GM19240 (cell line): Measurements from ENCODE around the gene SNX20.

ENCODE experiments used
- DNase-seq: peaks from one replicate; pipeline ENCODE4 v3.0.0; 2011; ENCODE audit warnings: low spot score; ENCODE audit not compliant: insufficient read length

The SNX20 gene

DNA sequence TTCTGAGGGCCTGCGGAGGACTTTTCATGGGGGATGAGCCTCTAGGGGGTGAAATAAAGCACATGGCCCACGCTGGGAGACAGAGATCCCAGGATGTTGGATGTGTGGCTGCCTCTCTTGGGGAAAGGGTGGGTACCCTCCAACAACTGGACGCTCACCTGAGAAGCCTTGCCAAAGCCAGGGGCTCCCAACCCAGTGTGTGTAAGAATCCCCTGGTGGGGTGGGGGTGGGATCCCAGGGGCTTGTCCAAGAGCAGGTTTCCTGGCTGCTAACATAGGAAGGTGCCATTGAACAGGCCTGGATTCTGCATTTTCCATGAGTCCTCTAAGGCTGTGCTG is 587 bp downstream of the SNX20 start:
- DNase-seq, result no peak

DNA sequence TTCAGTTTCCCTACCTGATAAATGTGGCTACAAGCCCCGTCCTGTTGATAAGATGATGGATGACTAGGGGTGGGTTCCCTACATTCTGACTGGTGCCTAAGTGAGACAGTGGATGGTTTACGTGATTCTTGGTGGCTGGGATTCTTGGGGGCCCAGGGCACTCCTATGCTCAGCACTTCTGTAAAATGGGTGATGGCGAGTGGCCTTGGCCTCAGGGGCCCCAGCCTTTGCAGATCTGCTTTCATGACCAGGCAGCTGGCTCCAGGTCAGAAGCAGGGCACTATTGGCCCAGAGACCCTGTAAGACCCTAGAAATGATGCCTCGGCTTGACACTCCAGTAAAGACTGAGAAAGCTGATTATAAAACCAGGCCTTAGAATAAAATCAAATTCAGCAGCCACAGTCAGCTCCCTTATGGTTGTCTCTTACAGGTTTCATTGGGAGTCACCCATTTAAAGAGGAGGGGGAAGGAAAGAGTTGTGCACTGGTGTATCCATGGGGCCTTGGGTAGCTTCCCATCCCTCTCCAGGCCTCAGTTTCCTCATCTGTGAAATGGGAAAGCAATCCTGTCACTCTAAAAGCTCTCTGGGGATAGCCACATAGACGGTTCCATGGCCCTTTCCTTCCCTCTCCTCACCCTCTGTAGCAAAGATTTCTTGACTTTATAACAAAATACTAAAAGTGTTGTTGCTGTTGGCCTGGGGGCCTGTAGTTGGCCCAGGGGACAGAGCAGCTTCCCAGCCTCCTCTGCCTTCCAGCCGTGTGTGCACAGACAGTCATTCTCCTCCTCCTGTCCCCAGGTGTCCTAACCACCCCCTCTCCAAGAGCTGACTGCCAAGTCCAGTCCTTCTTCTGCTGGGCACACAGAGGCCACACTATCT is 1.2 kb downstream of the SNX20 start:
- no peak for DNase-seq

DNA sequence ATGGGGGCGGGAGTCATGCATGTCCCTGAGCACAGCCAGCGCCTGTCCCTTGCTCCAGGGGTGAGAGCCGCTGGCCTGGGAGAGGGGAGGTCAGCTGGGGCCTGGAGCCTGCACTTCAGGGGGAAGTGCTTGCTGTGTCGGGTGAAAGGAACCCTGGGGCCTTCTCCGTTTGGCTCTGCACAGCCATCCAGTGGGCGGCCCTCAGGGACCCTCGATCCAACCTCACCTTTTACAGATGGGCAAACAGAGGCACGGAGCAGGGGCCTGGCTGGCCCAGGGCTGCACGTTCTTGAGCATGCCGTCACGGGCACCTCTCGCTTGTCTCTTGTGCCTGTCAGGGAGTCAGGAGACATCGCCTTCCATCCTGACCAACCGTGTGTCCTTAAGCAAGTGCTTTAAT is 1.8 kb downstream of the SNX20 start:
- no peak for DNase-seq

DNA sequence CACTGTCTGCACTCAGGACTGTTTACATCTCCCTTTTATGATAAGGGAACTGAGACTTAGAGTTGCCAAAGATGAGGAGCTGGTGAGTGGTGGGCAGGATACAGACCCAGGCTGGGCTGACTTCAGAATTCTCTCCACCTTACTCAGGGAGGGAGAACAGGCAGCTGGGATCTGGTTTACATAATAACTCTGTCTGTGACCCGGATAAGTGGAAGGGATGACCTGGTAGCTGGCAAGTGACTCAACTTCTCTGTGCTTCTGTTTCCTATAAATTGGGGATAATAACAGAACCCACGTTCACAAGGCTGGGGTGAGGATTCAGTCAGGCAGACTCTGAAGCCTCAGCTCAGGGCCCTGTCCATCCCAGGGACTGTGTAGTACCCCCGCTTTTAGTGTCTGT is 2.6 kb downstream of the SNX20 start:
- no peak for DNase-seq

DNA sequence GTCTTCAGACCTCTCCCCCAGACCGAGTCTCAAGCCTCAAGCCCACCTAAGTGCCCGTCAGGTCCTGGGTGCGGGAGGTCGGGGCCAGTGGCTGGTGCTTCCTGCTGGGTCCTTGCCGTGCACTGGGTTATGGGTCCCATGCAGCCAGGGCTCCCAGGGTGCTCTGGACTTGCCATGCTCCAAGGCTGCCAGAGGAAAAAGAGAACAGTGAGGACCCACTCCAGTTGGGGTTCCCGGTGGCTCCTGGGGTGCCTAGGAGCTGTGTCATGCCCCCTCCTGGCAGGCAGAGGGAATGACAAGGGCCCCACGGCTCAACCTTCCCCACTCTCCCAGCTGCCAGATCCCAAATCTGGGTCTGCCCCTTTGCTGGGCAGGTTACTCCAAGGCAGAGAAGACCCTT is 3.8 kb downstream of the SNX20 start:
- no peak for DNase-seq

DNA sequence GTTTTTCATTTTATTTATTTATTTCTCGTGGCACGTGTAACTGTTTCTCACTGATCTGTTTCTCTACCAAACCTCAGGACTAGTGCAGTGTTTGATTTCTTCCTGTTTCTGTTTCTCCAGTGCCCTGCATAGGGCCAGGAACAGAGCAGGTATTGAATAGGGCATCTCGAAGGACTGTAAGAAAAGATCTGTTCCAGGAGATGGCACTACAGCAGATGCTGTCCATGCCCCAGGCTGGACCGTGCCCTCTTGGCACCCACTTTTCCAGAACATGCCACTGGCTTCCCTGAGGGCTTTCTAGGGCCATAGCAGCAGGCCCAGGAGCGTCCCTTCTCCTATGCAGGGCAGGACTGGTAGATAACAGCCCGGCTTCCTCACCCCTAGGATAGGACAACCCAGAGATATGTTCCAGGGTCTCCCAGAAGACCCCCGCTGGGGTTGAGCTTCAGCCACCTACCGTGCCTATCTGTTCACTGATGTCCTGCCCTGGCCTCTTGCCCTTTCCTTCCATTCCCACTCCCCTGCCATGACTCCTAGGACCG is 4.4 kb downstream of the SNX20 start:
- no peak for DNase-seq

DNA sequence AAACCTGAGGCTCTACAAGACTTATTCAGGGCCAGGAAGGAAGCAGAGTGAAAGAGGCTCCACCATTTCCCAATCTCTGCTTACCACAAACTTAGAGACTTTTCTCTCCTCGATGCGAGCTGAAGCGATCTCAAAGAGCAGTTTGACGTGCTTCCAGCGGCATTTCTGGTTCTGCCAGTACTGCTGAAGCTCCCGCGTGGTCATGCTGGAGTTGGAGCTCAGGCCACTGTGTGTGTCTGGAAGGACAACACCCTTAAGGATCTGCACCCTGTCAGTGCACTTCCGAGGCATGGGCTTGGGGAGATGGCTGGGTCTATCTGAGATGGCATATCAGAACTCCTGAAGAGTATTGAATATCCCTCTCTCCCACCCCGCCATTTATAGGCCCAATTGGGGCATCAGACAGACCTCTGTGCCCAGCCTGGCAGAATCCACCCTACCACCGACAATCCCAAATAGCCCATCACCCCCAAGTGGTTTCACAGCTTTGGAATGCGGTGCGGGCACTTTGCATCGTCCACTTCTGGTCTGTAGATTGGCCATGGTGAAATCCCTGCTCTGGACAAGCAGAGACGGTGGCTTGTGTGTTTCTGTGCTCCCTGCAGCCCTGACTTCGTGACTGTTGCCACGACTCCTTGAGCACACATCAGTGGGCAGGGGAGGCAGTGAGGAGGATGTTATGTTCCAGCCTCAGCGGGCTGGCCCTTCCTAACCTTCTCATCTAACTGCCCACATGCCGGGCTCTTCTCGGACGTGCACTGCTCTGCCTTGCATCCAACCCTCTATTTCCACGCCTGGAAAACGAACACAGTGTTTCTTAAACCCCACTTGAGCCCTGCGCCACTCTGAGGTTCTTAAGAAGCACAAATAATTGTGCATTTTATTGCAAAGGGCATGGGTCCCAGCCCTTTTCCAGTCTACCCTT is 5.2 kb downstream of the SNX20 start:
- no peak for DNase-seq

DNA sequence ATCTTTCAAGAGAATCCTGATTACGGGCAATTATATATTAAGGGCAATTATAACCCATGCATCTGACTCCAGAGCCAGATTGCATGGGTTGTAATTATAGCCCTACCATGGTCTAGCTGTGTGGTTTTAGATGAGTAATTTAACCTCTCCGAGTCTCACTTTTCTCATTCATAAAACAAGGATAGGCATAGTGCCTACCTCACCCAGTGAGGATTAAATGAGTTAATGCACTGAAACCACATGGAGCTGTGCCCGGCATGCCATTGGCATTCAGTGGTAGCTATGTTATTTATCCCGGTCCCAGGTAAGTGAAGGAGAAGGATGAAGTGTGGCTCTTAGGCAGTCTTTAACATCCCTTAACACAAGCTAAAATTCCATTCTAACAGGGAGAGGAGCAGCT is 6.3 kb downstream of the SNX20 start:
- no peak for DNase-seq

DNA sequence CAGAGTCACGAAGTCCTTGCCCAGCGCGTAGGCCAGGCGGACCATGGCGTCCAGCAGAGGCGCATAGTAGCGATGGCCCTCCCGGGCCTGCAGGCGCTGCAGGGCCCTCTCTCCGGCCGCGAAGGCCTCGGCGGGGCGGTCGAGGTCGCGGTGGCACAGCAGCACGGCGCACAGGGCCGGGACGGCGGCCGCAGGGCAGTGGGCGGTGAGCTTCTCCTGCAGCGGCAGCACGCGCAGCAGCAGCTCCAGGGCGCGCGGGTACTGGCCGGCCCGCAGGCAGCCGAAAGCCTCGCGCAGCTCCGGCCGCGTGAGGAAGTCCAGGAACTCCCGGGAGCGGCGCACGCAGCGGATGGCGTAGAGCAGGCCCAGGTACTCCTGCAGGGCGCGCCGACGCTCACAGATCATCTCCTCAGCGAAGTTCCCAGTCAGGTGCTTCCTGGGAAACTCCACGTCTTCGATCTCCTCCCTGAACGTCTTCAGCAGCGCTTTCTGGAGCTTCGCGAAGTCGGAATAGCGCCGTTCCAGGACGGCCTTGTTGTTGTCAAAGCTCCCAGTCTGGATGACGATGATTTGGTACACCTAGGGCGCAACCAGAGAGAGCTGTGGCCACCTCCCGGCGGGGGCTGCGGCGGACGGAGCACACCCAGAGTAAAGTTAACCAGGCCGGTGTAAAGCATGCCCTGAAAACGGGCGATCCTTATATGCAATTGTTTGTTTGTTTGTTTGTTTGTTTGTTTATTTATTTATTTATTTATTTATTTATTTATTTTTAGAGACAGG is 7.4 kb downstream of the SNX20 start:
- no peak for DNase-seq

DNA sequence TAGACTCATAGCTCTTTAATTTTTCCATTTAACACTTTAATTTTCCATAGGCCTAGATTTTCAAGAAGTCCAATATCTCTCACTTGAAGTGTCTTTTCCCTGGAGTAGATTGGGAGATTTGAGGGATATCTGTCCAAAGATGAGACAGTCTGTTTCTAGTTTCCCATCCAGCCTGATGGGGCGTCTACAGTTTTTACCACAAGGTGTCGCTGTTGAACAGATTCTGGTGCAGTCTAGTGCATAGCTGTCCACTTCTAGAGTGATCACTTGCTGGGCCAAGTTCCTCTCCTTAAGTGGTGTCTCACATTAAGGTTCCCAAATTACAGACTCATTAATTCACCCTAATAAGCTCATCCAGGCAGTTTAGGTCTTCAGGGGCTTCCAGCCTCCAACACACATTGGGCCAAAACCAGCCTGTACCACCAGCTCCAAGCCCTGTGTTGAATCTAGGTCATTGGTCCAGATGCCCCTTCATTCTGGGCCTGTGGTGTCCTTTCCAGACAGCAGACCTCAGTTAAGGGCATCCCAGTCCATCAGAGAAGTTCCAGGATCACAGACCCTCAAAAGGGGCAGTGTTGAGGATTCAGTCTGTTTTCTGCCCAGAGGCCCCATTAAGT is 9.4 kb downstream of the SNX20 start:
- no peak for DNase-seq

DNA sequence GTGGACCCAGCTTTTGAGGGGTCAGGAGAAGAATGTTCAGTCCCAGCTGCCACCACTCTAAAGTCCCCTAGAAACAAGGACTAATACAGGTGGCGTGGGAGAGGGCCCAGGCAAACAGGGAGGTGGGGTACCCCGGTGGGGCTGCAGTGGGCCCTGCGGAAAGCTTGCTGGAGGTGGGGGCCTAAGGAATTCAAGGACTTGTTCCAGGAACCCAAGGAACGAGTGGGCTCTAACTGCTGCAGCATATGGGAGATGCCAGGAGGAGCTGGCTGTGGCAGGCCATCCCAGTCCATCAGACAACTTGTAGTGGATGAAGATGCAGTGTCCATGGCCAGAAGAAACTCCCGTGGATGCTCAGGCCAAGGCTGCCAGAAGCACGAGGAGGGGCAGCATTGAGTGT is 10.6 kb downstream of the SNX20 start:
- no peak for DNase-seq

DNA sequence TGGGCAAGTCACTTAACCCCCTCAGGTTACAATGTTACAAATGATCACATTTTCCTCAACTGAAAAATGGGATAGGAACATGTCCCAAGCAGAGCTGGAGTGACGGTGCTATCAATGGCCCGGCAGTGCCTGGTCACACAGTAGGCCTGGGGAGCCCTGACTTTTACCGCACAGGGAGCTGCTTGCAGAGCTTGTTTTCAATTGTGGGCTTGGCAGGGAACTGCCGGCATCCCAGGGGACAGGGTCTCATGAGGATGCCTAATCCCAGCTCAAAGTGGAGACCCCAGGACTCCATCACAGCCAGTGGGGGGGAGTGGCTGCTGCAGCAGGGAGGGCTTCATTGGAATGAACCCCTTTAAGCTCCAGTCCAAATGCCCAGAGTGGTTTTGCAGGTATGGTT is 11.4 kb downstream of the SNX20 start:
- no peak for DNase-seq

DNA sequence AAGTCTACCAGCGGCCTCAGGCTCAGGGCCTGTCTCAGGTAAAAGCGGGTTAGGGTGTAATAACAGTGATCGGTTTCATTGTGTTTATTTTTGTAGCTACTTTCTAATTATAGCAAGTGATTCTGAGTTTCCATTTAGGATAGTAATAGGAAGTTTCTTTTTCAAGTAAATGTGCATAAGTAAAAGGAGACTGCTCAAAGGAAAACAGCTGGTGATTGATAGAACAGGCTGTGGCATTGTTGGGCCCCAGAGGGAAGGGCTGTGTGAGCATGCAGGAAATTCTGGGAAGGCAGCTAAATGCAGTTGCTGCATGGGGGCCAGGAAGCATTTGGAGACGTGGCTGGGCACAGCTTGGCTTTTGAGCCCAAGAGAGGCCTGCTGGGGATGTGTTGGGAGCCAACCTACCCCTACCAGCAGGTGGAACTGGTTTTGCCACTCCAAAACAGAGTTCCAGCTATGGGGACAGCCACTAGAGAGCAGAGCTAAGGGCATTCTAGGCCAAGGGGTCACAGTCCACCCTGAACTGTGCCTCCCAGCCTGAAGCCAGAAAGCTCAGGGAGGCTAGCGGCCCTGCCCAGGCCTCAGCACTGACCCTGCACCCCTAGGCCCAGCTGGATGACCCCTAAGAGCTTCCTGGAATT is 12.6 kb downstream of the SNX20 start:
- DNase-seq, result no peak

DNA sequence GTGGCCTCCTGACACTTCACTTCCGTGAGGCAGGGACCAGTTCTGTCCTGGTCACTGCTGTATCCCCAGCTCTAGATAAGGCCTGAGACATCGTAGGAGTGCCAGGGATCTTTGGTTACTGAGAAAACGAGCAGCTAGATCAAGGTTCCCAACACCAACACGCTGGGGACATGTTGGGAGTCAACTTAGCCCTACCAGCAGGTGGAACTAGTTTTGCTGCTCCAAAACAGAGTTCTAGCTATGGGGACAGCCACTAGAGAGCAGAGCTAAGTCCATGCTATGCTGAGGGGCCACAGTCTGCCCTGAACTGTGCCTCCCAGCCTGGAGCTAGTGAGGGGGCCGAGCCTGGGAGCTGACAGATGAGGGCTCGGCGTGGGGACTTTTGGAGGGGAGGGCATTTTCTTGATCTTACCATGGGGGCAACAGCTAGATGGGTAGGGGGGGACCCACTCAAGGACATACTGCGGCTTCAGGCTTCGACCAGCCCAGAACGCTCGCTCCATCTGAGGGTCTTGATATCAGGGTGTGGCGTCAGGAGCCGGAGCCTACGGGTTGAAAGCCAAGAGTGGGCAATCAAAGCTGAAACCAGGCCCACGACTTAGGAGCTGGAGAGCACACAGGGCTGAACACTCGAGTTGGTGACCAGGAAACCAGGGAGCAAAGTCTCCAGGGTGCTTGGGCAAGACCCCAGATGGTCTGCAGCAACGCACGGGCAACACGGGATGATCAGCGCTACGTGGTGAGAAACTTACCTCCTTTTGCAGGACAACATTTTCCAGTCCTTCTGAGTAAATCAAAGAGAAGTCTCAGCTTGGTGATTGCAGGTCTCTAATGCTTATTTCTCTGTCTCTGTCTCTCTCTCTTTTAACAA is 13.4 kb downstream of the SNX20 start:
- DNase-seq, result no peak

DNA sequence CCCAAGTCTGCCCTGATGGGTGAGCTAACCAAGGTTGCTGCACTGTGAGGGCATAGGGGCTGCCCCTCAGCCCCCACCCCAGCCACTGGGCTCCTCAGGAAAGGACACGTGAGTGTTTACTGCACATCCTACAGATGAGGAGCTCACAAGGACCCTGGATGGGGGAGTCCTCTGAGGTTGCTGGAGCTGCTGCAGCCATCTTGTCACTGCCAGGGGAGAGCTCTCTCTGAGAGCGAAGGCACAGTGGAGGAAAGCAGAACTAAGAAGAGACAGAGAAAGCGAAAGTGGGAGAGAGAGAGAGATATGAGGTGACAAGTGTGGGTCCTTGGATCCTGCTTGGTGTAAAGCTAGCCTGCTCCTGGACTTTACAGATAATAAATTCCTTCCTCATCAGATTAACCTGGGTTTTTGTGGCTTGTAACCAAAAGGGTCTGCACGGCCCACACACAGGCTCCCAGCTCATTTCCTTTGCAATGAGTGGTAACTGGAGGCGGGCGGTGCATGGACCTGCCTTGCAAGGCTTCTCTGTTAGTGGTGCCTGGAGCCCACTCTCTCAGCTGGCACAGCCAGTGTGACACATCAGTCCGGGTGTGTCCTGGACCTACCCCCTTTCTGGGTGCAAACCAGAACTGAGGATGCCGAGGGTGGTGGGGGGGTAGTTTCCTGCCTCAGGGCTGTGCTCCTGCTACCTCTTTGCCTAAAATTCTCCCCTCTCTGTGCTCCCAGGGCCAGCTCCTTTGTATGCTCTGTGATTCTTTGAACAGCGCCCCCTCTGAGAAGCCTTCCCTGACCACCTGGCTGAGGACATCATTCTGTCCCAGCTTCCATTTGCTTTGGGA is 14.2 kb downstream of the SNX20 start:
- peak; percentile 64 for DNase-seq

DNA sequence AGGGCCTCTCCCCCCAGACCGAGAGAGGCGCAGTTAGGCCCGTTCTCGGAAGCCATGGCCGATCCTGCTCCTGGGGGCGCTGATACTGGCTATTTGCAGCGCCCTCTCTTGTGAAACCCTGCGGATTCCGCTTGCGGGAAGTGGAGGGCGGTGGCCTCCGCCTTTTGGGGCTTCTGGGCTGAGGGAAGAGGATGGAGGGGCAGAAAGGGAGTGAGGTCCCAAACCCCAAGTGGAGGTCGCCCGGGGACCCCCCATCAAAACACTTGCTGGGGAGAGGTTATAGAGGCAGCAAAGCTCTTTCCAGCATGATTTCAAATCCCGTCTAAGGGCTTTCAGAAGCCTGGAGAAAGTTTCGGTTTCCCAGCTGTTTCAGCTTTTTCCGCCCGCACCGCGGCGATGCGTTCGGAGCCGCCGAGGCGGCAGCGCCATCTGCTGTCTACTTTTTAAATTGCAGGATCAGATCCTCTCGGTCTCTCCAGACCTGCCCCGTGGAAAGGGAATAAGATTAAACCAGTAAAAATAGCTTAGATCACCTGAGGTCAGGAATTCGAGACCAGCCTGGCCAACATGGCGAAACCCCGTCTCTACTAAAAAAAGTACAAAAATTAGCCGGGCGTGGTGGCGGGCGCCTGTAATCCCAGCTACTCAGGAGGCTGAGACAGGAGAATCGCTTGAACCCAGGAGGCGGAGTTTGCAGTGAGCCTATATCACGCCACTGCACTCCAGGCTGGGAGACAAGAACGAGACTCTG is 15.8 kb downstream of the SNX20 start:
- DNase-seq, result peak; percentile 66

DNA sequence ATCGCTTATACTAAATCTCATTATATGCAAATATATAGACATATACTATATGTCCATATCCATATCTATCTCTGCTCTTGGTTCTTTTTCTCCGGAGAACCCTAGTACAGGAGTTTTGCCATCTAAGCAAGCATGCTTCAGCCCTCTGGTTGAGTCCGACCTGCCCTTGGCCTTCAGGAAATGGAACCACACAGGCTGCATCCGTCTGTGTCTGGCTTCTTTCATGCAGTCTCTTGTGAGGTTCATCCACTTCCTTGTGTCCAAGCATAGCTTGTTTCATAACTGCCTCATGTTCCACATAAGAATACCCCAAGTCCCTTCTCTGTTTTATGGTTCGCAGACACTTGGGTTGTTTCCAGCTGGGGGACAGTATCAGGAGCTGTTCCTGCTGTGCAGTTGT is 16.8 kb downstream of the SNX20 start:
- no peak for DNase-seq
